Activated T-helper 9 cell treated with anti-CD3 and anti-CD28 coated beads, Interleukin-2, amount 50 U/mL, for 16 hours (primary cell): ENCODE measurements around the gene EMC9.

Experiments
- DNase-seq: peaks from one replicate; pipeline ENCODE4 v3.0.0-alpha.2; 2020; ENCODE audit warnings: low read depth

Gene EMC9

GRCh38 chr14:24131549-24131966, 9.8 kb downstream of the EMC9 start:
- no peak for DNase-seq

DNA sequence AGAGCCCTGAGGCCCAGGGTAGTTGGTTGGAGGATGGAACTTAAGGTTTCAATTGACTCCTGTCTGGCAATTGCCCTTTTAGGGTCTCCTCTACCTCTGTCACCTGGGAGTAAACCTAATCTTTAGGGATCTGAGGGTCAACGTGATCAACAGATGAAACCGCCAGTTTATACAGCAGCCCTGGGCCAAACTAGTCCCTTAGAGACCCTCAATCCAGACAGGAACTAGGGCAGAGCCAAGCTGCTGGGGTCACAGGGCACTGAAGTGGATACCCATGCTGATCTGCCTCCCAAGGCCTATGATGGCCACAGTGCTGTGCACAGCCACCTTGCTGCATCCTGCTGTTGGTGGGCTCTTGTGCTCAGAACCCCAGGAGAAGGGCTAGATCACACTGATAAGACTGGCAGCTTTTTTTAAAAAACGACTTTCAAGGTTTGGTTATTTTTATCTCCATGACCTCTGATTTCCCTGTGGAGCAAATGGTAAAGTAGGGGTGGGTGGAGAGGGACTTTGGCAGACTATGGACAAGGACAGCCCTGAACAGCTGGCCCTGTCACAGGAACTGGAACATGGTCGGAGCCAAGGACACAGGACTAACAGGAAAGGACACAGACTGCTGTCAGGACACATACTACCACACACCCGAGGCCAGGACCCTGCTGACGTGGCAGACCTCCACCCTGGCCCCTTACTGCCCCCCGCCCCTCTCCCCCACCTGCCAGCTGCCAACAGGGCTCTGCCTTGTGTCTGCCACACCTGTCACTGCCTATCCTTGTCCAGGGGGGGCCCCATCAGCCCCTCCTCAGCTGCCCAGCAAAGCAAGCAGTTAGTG, 10.5 kb downstream of the EMC9 start:
- DNase-seq: no peak

DNA sequence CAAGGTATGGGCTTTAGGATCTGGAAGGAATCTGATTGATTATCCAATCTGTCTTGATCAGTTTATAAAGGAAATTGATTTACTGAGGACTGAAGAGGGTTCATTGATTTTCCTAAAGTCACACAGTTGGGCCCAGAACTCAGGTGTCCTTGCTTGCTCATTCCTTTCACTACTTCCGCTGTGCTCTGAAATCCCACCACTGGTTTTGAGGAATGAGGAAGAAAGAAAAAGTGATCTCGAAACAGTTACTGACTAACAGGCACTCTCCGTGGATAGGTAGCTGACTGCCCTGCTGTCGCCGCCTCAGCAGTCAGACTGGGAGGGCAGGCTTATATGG, 11.0 kb downstream of the EMC9 start, which contains the start of gene FITM1:
Gene FITM1 (plus strand): TSS at position 280 of the 337 bp plus-strand sequence. CDS start 905 bp downstream, outside the sequence.
- DNase-seq: no peak

GRCh38 chr14:24129410-24129998, 11.9 kb downstream of the EMC9 start:
- no peak for DNase-seq

DNA sequence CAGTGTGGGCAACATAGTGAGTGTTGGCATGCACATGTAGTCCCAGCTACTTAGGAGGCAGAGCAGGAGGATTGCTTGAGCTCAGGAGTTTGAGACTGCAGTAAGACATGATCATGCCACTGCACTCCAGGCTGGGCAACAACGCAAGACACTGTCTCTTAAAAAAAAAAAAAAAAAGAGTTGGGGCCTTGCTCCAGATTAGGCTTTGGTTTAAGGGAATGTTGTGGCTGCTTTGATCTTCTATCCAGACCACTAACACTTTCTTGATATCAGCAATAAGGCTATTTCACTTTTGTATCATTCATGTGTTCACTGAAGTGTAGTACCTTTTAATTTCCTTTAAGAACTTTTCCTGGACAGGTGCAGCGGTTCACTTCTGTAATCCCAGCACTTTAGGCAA, 13.7 kb downstream of the EMC9 start:
- no peak for DNase-seq

DNA sequence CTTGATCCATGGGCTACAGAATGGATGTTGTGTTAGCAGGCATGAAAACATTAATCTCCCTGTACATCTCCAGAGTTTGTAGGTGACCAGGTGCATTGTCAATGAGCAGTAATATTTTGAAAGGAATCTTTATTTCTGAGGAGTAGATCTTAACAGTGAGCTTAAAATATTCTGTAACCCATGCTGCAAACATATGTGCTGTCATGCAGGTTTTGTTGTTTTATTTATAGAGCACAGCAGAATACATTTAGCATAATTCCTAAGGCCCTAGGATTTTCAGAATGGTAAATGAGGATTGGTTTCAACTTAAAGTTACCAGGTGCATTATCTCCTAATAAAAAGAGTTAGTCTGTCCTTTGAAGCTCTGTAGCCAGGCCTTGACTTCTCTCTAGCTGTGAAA, 14.5 kb downstream of the EMC9 start:
- DNase-seq: no peak

DNA sequence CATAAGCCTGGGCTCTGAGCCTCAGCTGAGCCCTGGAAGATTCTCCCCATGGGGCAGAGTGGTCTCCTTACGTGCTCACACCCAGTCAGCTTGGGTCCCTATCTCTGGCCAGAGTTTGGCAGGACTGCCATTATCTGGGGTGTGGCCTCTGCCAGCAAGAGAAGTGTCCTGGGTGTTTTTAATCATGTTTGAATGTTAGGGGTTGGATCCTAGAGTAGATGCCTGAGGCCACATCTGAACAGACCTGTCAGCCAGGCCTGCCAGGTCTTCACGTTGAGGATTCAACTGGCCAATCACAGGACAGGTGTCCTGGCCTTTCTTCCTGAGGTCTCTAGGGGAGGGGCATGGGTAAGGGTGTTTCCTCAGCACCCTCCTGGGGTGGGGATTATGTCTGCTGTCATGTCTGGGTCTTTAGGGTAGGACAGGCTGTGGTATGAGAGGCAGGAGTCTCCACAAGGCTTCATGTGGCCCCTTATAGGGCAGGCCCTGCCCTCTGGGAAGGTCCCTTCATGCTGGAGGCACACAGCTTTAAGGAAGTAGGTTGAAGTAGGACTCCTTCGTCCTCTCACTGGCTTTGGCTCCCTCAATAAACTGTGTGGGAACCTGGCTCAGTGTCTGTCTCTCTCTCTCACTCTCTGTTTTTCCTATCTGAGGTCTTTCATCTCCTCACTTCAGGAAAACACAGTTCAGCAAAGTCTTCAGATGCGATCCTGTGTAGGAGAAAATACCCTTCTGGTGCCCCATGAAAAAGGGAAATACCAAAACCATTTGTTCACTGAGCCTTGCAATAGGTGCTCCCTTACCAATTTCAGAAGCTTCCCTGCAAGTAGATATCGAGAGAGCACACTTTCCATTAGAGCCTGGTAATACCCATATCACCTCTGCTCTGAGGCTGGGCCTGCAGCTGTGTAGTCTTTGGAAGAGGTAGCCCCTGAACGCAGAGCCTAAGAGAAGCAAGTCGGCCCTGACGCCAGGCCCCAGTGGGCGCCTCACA, 17.7 kb downstream of the EMC9 start:
- no peak for DNase-seq

GRCh38 chr14:24122898-24123297, 18.5 kb downstream of the EMC9 start:
- no peak for DNase-seq

- no peak for DNase-seq
Observed at GRCh38 chr14:24122416-24122815, 19.0 kb downstream of the EMC9 start.

- DNase-seq: no peak
Observed at GRCh38 chr14:24121210-24121609, 20.2 kb downstream of the EMC9 start.

DNA sequence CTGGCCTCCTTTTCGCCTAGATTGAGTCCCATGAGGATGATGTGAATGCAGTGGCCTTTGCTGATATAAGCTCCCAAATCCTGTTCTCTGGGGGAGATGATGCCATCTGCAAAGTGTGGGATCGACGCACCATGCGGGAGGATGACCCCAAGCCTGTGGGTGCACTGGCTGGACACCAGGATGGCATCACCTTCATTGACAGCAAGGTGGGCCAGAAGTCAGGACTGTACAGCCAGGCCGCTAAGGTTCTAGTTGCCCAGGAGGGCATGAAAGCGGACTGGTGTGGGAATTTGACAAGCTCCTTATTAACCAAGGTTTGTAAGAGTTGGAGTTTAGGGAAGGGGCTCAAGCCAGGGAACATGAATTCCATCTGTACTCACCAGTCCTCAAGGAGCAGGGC, 21.7 kb downstream of the EMC9 start:
- DNase-seq: no peak

GRCh38 chr14:24117179-24117578, 24.2 kb downstream of the EMC9 start:
- no peak for DNase-seq

DNA sequence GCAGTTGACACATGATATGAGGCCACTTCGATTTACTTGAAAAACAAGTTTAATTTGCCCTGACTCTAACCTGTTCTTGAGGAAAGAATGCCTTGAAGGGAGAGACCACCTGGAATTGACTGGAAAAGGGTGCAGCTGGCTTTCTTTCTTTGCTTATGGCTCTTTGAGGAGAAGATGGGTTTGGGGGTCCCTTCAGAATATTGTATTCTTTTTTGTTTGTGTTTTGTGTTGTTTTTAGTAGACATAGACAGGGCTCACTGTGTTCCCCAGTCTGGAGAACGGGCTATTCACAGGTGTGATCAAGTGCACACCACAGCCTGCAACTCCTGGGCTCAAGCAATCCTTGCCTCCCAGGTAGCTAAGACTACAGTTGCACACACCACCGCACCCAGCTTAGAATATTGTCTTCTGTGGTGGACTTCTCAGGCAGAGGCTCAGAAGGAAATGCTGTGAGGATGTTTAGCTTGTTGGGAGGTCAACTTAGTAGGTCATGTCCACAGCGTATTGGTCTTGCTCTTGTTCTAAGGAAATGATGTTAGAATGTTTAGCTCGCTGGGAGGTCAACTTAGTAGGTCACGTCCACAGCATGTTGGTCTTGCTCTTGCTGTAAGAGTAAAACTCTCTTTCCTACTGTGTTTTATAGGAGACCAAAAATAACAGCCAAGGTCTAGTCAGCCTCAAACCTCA, 25.1 kb downstream of the EMC9 start:
- DNase-seq: no peak

- DNase-seq: no peak
Observed at GRCh38 chr14:24115422-24116127, 25.8 kb downstream of the EMC9 start.

- peak; percentile 96 for DNase-seq
Observed at GRCh38 chr14:24114532-24115421, 26.6 kb downstream of the EMC9 start, which contains the start of the genes DCAF11 and NRL. DCAF11 (plus strand) TSS chr14:24114777; CDS start chr14:24115595, 818 bp downstream. NRL (minus strand) TSS chr14:24114949; CDS start chr14:24082848, 32,101 bp downstream.

DNA sequence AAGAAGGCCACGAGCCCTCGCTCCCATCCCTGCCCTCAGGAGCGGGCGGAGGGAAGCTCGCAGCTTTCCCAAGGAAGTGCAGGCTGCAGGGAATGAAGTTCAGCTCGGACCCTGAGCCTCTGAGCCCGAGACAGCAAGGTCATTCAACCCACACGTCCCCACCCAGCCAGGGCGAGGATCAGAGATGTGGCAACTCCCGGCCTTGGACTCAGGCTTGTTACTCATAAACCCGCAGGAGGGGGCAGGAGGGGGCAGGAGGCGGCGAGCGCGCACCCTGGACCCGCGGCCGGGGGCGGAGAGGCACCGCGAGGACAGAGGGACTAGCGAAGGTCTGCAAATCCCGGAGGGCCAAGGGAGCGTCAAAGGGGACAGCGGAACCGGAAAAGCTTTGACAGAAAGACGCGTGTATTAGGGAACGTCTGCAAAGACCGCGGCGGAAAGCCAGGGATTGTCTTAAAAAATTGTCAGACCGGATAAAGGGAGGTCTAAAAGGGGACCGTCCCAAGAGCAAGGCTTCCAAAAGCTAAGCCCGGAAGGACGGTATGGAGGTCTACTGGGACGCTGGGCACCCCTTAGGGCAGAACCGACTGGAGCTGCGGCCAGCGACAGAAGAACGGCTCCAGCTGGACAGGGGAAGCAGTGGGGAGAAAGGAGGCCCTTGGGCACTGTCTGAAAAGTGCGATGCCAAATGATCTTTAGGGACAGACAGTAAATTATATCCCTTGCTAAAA, 27.4 kb downstream of the EMC9 start:
- peak; percentile 60 for DNase-seq

- DNase-seq: no peak
Observed at GRCh38 chr14:24113379-24113800, 28.0 kb downstream of the EMC9 start.

GRCh38 chr14:24110523-24110922, 30.9 kb downstream of the EMC9 start:
- DNase-seq: no peak

GRCh38 chr14:24110060-24110459, 31.3 kb downstream of the EMC9 start:
- no peak for DNase-seq
